IMR-90 (cell line): ENCODE measurements around the gene PHC3. TPM values are rescaled to one million over a fixed set of nuclear protein-coding genes. Genes with fewer than 3 reads are reported as not detected.

Experiments
- ATAC-seq: fragments of 200-7000 bp; cut with Tn5 transposase; 2 replicates; pipeline ENCODE4 v1.9.1; 2020; ENCODE audit warnings: low read depth, mild to moderate bottlenecking, moderate library complexity
- BruUV-seq: library from RNA; stranded (reverse); fragments of 400-500 nt; replicated peaks from 2 replicates; lab custom pipeline; 2021; lab: Mats Ljungman, UMichigan
- CTCF ChIA-PET: fragments of 300-600 bp; formaldehyde crosslinking; extraction: SDS; loops from one replicate; lab custom pipeline; 2021; ENCODE audit warnings: antibody characterized with exemption; lab: Yijun Ruan, JAX
- POLR2A ChIA-PET: fragments of 300-600 bp; sonication (Branson Sonifier 250); formaldehyde crosslinking; loops from one replicate; lab custom pipeline; 2022; ENCODE audit warnings: antibody characterized with exemption; ENCODE audit not compliant: unreplicated experiment; lab: Charles Lee
- DNase-seq: peaks from one replicate; pipeline ENCODE4 v3.0.0; 2013
- H2AFZ ChIP-seq: replicated peaks from 2 replicates; pipeline ENCODE3; 2013; ENCODE audit warnings: low read length, mild to moderate bottlenecking; ENCODE audit not compliant: poor library complexity
- H2AK5ac ChIP-seq: 2 replicates; pipeline ENCODE4 v1.6.1; 2013; ENCODE audit warnings: low read depth, low read length, inconsistent platforms
- H2AK9ac ChIP-seq: replicated peaks from 2 replicates; pipeline ENCODE3; 2013; ENCODE audit warnings: mild to moderate bottlenecking, low read depth, low read length, moderate library complexity; ENCODE audit not compliant: poor library complexity
- H2BK120ac ChIP-seq: 2 replicates; pipeline ENCODE4 v1.6.1; 2013; ENCODE audit warnings: low read depth, low read length, inconsistent platforms
- H2BK15ac ChIP-seq: 3 replicates; pipeline ENCODE4 v1.6.1; 2013; ENCODE audit warnings: low read depth, low read length, inconsistent platforms
- H2BK20ac ChIP-seq: 2 replicates; pipeline ENCODE4 v1.6.1; 2013; ENCODE audit warnings: low read depth, mild to moderate bottlenecking, inconsistent platforms, low read length, moderate library complexity
- H2BK5ac ChIP-seq: 2 replicates; pipeline ENCODE4 v1.6.1; 2013; ENCODE audit warnings: mild to moderate bottlenecking, low read depth, low read length, inconsistent platforms; ENCODE audit not compliant: poor library complexity, severe bottlenecking
- H3K14ac ChIP-seq: replicated peaks from 2 replicates; pipeline ENCODE4 v1.6.1; 2013; ENCODE audit warnings: low read depth, low read length, inconsistent platforms
- H3K18ac ChIP-seq: 2 replicates; pipeline ENCODE4 v1.6.1; 2013; ENCODE audit warnings: low read depth, low read length, control low read depth
- H3K23ac ChIP-seq: 2 replicates; pipeline ENCODE4 v1.6.1; 2013; ENCODE audit warnings: low read depth, low read length, inconsistent platforms
- H3K27ac ChIP-seq: 2 replicates; pipeline ENCODE4 v1.5.1; 2013; ENCODE audit warnings: mild to moderate bottlenecking, control low read depth, low read length; ENCODE audit not compliant: insufficient read depth
- H3K27me3 ChIP-seq: 2 replicates; pipeline ENCODE4 v1.6.1; 2013; ENCODE audit warnings: low read length; ENCODE audit not compliant: control insufficient read depth, insufficient read depth
- H3K36me3 ChIP-seq: 2 replicates; pipeline ENCODE4 v1.6.1; 2013; ENCODE audit warnings: low read length, mixed read lengths; ENCODE audit not compliant: control insufficient read depth, insufficient read depth
- H3K4ac ChIP-seq: 2 replicates; pipeline ENCODE4 v1.6.1; 2013; ENCODE audit warnings: low read depth, low read length, inconsistent platforms
- H3K4me1 ChIP-seq: 2 replicates; pipeline ENCODE4 v1.6.1; 2013; ENCODE audit warnings: low read length, mixed read lengths; ENCODE audit not compliant: control insufficient read depth, insufficient read depth
- H3K4me2 ChIP-seq: 2 replicates; pipeline ENCODE4 v1.6.1; 2013; ENCODE audit warnings: low read depth, mild to moderate bottlenecking, control low read depth, low read length, moderate library complexity
- H3K4me3 ChIP-seq: 2 replicates; pipeline ENCODE4 v1.5.1; 2013; ENCODE audit warnings: low read depth, mild to moderate bottlenecking, control low read depth, low read length, moderate library complexity; ENCODE audit not compliant: insufficient read depth
- H3K56ac ChIP-seq: 2 replicates; pipeline ENCODE4 v1.6.1; 2013; ENCODE audit warnings: low read length, inconsistent platforms; ENCODE audit not compliant: insufficient read depth; ENCODE audit errors: extremely low read depth
- H3K79me1 ChIP-seq, 2 experiments: 2 replicates each; pipeline ENCODE4 v1.6.1; 2013; ENCODE audit warnings: low read length in 2 of 2, inconsistent platforms in 1 of 2, low read depth in 1 of 2
- H3K9ac ChIP-seq: 2 replicates; pipeline ENCODE4 v1.6.1; 2013; ENCODE audit warnings: low read depth, low read length, control low read depth
- H3K9me1 ChIP-seq: 2 replicates; pipeline ENCODE4 v1.6.1; 2013; ENCODE audit warnings: low read length, inconsistent platforms; ENCODE audit not compliant: insufficient read depth
- H3K9me3 ChIP-seq: 2 replicates; pipeline ENCODE4 v1.6.1; 2013; ENCODE audit warnings: low read length; ENCODE audit not compliant: control insufficient read depth, insufficient read depth
- H4K20me1 ChIP-seq: 2 replicates; pipeline ENCODE4 v1.6.1; 2013; ENCODE audit warnings: low read length, inconsistent platforms; ENCODE audit not compliant: insufficient read depth
- H4K5ac ChIP-seq: 2 replicates; pipeline ENCODE4 v1.6.1; 2013; ENCODE audit warnings: mild to moderate bottlenecking, low read depth, low read length, control low read depth
- H4K8ac ChIP-seq, 2 experiments: 2 replicates each; pipeline ENCODE4 v1.6.1; 2013; ENCODE audit warnings: low read depth in 2 of 2, low read length in 2 of 2, control low read depth in 1 of 2, inconsistent platforms in 1 of 2
- H4K91ac ChIP-seq: 2 replicates; pipeline ENCODE4 v1.6.1; 2013; ENCODE audit warnings: low read depth, low read length, inconsistent platforms; ENCODE audit not compliant: insufficient read depth
- BHLHE40 ChIP-seq: fragments of 150-350 bp; IDR thresholded peaks from 2 replicates; pipeline ENCODE4 v1.6.1; 2016; ENCODE audit warnings: mild to moderate bottlenecking, low read depth, low read length
- CEBPB ChIP-seq: IDR thresholded peaks from 2 replicates; pipeline ENCODE4 v1.6.1; 2012; ENCODE audit warnings: low read depth, low read length, improper control_type of control experiment
- CHD1 ChIP-seq: IDR thresholded peaks from 2 replicates; pipeline ENCODE4 v1.6.1; 2012; ENCODE audit warnings: low read depth, low read length, improper control_type of control experiment
- FOS ChIP-seq: fragments of 150-350 bp; IDR thresholded peaks from 2 replicates; pipeline ENCODE4 v1.6.1; 2016; ENCODE audit warnings: low read depth, low read length
- MAFK ChIP-seq: IDR thresholded peaks from 2 replicates; pipeline ENCODE4 v1.6.1; 2012; ENCODE audit warnings: low read depth, low read length, improper control_type of control experiment
- MAZ ChIP-seq: IDR thresholded peaks from 2 replicates; pipeline ENCODE4 v1.6.1; 2012; ENCODE audit warnings: low read depth, mild to moderate bottlenecking, low read length, improper control_type of control experiment, moderate library complexity, borderline replicate concordance
- NFE2L2 ChIP-seq: fragments of 150-350 bp; IDR thresholded peaks from 2 replicates; pipeline ENCODE4 v1.6.1; 2016; ENCODE audit warnings: low read depth, mild to moderate bottlenecking, low read length
- POLR2A ChIP-seq: IDR thresholded peaks from 2 replicates; pipeline ENCODE4 v1.6.1; 2012; ENCODE audit warnings: mild to moderate bottlenecking, low read depth, low read length
- RFX5 ChIP-seq: IDR thresholded peaks from 2 replicates; pipeline ENCODE4 v1.8.0; 2012; ENCODE audit warnings: low read depth, mild to moderate bottlenecking, low read length, moderate library complexity
- SMC3 ChIP-seq: fragments of 150-350 bp; IDR thresholded peaks from 2 replicates; pipeline ENCODE4 v1.6.1; 2016; ENCODE audit warnings: low read depth, mild to moderate bottlenecking, antibody characterized with exemption, low read length, moderate library complexity
- WGBS, 2 experiments: methylation state at CpG; one replicate each; pipeline versions ENCODE4 v1.1.5 to v1.1.7; 2013; ENCODE audit warnings: missing lambda C conversion rate in 2 of 2; ENCODE audit not compliant: insufficient read length in 1 of 2; ENCODE audit errors: extremely low coverage in 2 of 2; 5-methylcytosine and 5-hydroxymethylcytosine counted together
- dilution Hi-C: fragments of 300-500 bp; cut with HindIII; formaldehyde crosslinking; loops from one replicate; pipeline ENCODE4 v1.14.3; 2018; ENCODE audit warnings: low sequenced_read_pairs; ENCODE audit not compliant: unreplicated experiment
- in situ Hi-C: fragments of 300-500 bp; cut with MboI; formaldehyde crosslinking; loops from 3 replicates; pipeline ENCODE4 v1.14.3; 2019; ENCODE audit warnings: low sequenced_read_pairs, inconsistent platforms, mixed read lengths
- intact Hi-C: fragments of 100-400 bp; cut with micrococcal nuclease; formaldehyde crosslinking; loops from 2 replicates; pipeline ENCODE4 v1.10.0; 2022
- polyA plus RNA-seq, 3 experiments: library from polyadenylated mRNA; depleted of rRNA; stranded (reverse); fragments of >200 nt; gene quantifications; 2 replicates each; pipeline ENCODE4 v1.2.3, GENCODE V29; 2012; ENCODE audit warnings: low replicate concordance in 1 of 3
- total RNA-seq: library from RNA; depleted of rRNA; stranded (reverse); fragments of >200 nt; gene quantifications from 2 replicates; pipeline ENCODE4 v1.2.3, GENCODE V29; 2012
- TF ChIP-seq, protein P1 (sequence below): conservative IDR thresholded peaks from 2 replicates; pipeline ENCODE4 v1.5.1; 2012; ENCODE audit warnings: mild to moderate bottlenecking, low read depth, low read length, improper control_type of control experiment
- TF ChIP-seq, protein P2 (sequence below): fragments of 150-350 bp; IDR thresholded peaks from 2 replicates; pipeline ENCODE4 v1.6.1; 2017; ENCODE audit warnings: mild to moderate bottlenecking, antibody characterized with exemption, low read length, low read depth

Gene PHC3
- total and polyA plus RNA-seq, 2 of the 4 experiments (the other 2 are of a cell fraction), result 18.3 to 26.3 TPM

DNA sequence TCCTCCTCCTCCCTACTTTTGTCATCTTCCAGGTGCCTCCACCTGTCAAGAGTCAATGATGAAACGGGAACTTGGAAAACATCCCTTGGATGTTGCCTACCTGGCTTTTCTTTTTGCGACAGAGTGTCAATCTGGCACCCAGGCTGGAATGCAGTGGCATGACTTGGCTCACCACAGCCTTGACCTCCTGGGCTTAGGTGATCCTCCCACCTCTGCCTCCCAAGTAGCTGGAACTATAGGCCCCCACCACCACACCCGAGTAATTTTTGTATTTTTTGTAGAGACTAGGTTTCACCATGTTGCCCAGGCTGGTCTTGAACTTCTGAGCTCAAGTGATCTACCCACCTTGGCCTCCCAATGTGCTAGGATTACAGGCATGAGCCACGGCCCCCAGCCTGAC is 100.9 kb downstream of the PHC3 start:
- Histone ChIP-seq H2AK9ac (no peak overlapping the region), H3K56ac (no peak overlapping the region), H2BK20ac (no peak overlapping the region), H2BK5ac (no peak overlapping the region), H3K79me1 (no peaks in the 10 kb centered on the region), H4K91ac (no peak overlapping the region), H3K27me3 (no peaks in the 10 kb centered on the region), H2BK15ac (no peak overlapping the region), H3K23ac (no peak overlapping the region), H3K9me3 (no peaks in the 10 kb centered on the region), H2BK120ac (no peak overlapping the region), H3K4me1 (peaks cover 1% of the 10 kb centered on the region; the same call in 1 of the 2 replicates), H3K4me2 (no peak overlapping the region), H3K36me3 (peaks cover 6% of the 10 kb centered on the region), H3K9ac (no peak overlapping the region), H3K9me1 (no peaks in the 10 kb centered on the region), H3K14ac (no peak overlapping the region), H3K4me3 (no peak overlapping the region), H3K4ac (no peak overlapping the region), H4K20me1 (no peaks in the 10 kb centered on the region), H3K18ac (no peak overlapping the region), H3K27ac (no peak overlapping the region), H4K5ac (no peak overlapping the region), H2AFZ (no peak overlapping the region), H2AK5ac (no peak overlapping the region), H4K8ac (no peak overlapping the region)
- no TSS peak for BruUV-seq
- dilution Hi-C loops (no loop called here), in situ Hi-C loops (no loop called here), intact Hi-C loops (no loop called here)
- CTCF ChIA-PET, result no interaction called here
- ATAC-seq, result no peak; the same call in 1 of the 2 replicates
- no peak for TF ChIP-seq POLR2A
- TF ChIP-seq NFE2L2, result no peak
- TF ChIP-seq BHLHE40, result no peak
- TF ChIP-seq MAZ, result no peak
- no peak for TF ChIP-seq RFX5
- TF ChIP-seq FOS, result no peak
- TF ChIP-seq, protein P1, sequence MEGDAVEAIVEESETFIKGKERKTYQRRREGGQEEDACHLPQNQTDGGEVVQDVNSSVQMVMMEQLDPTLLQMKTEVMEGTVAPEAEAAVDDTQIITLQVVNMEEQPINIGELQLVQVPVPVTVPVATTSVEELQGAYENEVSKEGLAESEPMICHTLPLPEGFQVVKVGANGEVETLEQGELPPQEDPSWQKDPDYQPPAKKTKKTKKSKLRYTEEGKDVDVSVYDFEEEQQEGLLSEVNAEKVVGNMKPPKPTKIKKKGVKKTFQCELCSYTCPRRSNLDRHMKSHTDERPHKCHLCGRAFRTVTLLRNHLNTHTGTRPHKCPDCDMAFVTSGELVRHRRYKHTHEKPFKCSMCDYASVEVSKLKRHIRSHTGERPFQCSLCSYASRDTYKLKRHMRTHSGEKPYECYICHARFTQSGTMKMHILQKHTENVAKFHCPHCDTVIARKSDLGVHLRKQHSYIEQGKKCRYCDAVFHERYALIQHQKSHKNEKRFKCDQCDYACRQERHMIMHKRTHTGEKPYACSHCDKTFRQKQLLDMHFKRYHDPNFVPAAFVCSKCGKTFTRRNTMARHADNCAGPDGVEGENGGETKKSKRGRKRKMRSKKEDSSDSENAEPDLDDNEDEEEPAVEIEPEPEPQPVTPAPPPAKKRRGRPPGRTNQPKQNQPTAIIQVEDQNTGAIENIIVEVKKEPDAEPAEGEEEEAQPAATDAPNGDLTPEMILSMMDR, result no peak
- TF ChIP-seq MAFK, result no peak
- TF ChIP-seq, protein P2, sequence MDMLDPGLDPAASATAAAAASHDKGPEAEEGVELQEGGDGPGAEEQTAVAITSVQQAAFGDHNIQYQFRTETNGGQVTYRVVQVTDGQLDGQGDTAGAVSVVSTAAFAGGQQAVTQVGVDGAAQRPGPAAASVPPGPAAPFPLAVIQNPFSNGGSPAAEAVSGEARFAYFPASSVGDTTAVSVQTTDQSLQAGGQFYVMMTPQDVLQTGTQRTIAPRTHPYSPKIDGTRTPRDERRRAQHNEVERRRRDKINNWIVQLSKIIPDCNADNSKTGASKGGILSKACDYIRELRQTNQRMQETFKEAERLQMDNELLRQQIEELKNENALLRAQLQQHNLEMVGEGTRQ, result no peak
- TF ChIP-seq CHD1, result no peak
- no peak for TF ChIP-seq SMC3
- TF ChIP-seq CEBPB, result no peak
- whole genome bisulfite sequencing, 2 experiments, result no CpG with 5 or more reads among the region's 4 CpGs
- DNase-seq, result no peak
- POLR2A ChIA-PET, result interaction anchor here (0.6 kb wide), 1 partner anchor 587 kb away, joined by 3 read pairs; no protein-coding TSS in a partner anchor
